Body of pancreas (tissue), 4 donors: ENCODE results near the gene LCK. TPM values are rescaled to one million over a fixed set of nuclear protein-coding genes. Genes with fewer than 3 reads are reported as not detected.
A peak's percentile ranks its signal among the peaks of the same experiment; 100 is the strongest.

Experiments used
- ATAC-seq: fragments of 150-250 bp; one replicate; pipeline ENCODE4 v1.9.1; 2016
- DNase-seq, 4 donors: peaks; one replicate each; pipeline ENCODE4 v3.0.0-alpha.2; 2019
- H3K27ac ChIP-seq, 4 donors: fragments of 200-600 bp; sonication (generic); 1 replicate in 3 of 4; 2 replicates in 1 of 4; pipeline versions ENCODE4 v1.5.1 to v1.6.1; 2016 to 2019; ENCODE audit warnings: mild to moderate bottlenecking in 1 of 4, mixed read lengths in 1 of 4, moderate library complexity in 1 of 4
- H3K27me3 ChIP-seq, 2 donors: fragments of 200-600 bp; sonication (generic); one replicate each; pipeline ENCODE4 v1.6.0; 2016; ENCODE audit warnings: mild to moderate bottlenecking in 1 of 2
- H3K36me3 ChIP-seq, 2 donors: fragments of 200-600 bp; sonication (generic); replicated peaks in 1 of 2; 2 replicates each; pipeline ENCODE4 v1.5.1; 2016; ENCODE audit warnings: low read depth in 2 of 2; ENCODE audit not compliant: insufficient read depth in 1 of 2
- H3K4me1 ChIP-seq: fragments of 200-600 bp; sonication (generic); one replicate; pipeline ENCODE4 v1.6.0; 2016
- H3K4me3 ChIP-seq, 2 donors: fragments of 200-600 bp; sonication (generic); 1 replicate in 1 of 2; 2 replicates in 1 of 2; pipeline ENCODE4 v1.5.1; 2016 to 2019
- H3K9me3 ChIP-seq, 3 donors: fragments of 200-600 bp; sonication (generic); 1 replicate in 2 of 3; 2 replicates in 1 of 3; pipeline ENCODE4 v1.5.1; 2016
- POLR2A ChIP-seq, 3 donors: fragments of 450-650 bp; IDR thresholded peaks; one replicate each; pipeline ENCODE4 v1.6.1; 2016; ENCODE audit warnings: antibody characterized with exemption in 3 of 3, mild to moderate bottlenecking in 2 of 3
- WGBS, 2 donors: methylation state at CpG; one replicate each; pipeline ENCODE4 v1.1.5; 2017; 5-methylcytosine and 5-hydroxymethylcytosine counted together
- intact Hi-C: fragments of 100-400 bp; cut with DNase I; formaldehyde crosslinking; loops from one replicate; pipeline ENCODE4 v1.15.1; 2023
- total RNA-seq, 2 donors: library from RNA; depleted of rRNA; stranded (reverse); fragments of >200 nt; gene quantifications; one replicate each; pipeline ENCODE4 v1.1.0, GENCODE V29; 2016
- TF ChIP-seq, protein P1 (sequence below), 7 experiments: fragments of 450-650 bp in 4 of 7; fragments of 200-600 bp in 3 of 7; sonication (generic) in 3 of 7; IDR thresholded peaks; one replicate each; pipeline ENCODE4 v1.5.1; 2016 to 2019; ENCODE audit warnings: antibody characterized with exemption in 7 of 7

LCK gene
- total RNA-seq, 2 donors from 2014 or later, result 1.6 TPM; not detected in 1

GRCh38 chr1:32303997-32304622 lies 53.0 kb downstream of the LCK start:
- Histone ChIP-seq H3K4me3 (no peak overlapping the region), H3K27me3 (no peaks in the 10 kb centered on the region), H3K36me3 (peaks cover 0 to 4% of the 10 kb centered on the region in 2 donors), H3K27ac (no peak overlapping the region), H3K9me3 (no peaks in the 10 kb centered on the region), H3K4me1 (peaks cover 9% of the 10 kb centered on the region)
- WGBS, 2 donors, result 87 to 93% methylated on average over 3 of the region's 3 CpGs
- no peak for TF ChIP-seq POLR2A (IDR thresholded peaks at IDR 0.05)
- TF ChIP-seq, protein P1, sequence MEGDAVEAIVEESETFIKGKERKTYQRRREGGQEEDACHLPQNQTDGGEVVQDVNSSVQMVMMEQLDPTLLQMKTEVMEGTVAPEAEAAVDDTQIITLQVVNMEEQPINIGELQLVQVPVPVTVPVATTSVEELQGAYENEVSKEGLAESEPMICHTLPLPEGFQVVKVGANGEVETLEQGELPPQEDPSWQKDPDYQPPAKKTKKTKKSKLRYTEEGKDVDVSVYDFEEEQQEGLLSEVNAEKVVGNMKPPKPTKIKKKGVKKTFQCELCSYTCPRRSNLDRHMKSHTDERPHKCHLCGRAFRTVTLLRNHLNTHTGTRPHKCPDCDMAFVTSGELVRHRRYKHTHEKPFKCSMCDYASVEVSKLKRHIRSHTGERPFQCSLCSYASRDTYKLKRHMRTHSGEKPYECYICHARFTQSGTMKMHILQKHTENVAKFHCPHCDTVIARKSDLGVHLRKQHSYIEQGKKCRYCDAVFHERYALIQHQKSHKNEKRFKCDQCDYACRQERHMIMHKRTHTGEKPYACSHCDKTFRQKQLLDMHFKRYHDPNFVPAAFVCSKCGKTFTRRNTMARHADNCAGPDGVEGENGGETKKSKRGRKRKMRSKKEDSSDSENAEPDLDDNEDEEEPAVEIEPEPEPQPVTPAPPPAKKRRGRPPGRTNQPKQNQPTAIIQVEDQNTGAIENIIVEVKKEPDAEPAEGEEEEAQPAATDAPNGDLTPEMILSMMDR (IDR thresholded peaks at IDR 0.05), result no peak
- no peak for DNase-seq
- ATAC-seq, result no peak
- intact Hi-C loops, result no loop called here

- Histone ChIP-seq H3K36me3 (peaks cover 0 to 4% of the 10 kb centered on the region in 2 donors), H3K4me1 (peaks cover 20% of the 10 kb centered on the region), H3K27me3 (no peaks in the 10 kb centered on the region), H3K4me3 (no peak overlapping the region), H3K27ac (no peak overlapping the region), H3K9me3 (no peaks in the 10 kb centered on the region)
- 92 to 100% methylated on average over 2 of the region's 2 CpGs for WGBS, 2 donors
- TF ChIP-seq POLR2A (IDR thresholded peaks at IDR 0.05), result no peak
- TF ChIP-seq, protein P1 (IDR thresholded peaks at IDR 0.05), result no peak
- ATAC-seq, result no peak
- intact Hi-C loops, result no loop called here
- no peak for DNase-seq
Measured at GRCh38 chr1:32305310-32305709, 54.2 kb downstream of the LCK start.

GRCh38 chr1:32307324-32307723 lies 56.3 kb downstream of the LCK start:
- H3K36me3 ChIP-seq, result peaks cover 0 to 4% of the 10 kb centered on the region in 2 donors
- WGBS, 2 donors, result 44 to 52% methylated on average over 2 of the region's 2 CpGs
- DNase-seq, result no peak
- TF ChIP-seq, protein P1 (IDR thresholded peaks at IDR 0.05), result no peak
- TF ChIP-seq POLR2A (IDR thresholded peaks at IDR 0.05), result no peak
- intact Hi-C loops, result no loop called here
- H3K4me3 ChIP-seq, result no peak overlapping the region
- no peaks in the 10 kb centered on the region for H3K27me3 ChIP-seq
- ATAC-seq, result no peak
- H3K9me3 ChIP-seq, result no peaks in the 10 kb centered on the region
- H3K27ac ChIP-seq, result no peak overlapping the region
- H3K4me1 ChIP-seq, result peaks cover 22% of the 10 kb centered on the region

DNA sequence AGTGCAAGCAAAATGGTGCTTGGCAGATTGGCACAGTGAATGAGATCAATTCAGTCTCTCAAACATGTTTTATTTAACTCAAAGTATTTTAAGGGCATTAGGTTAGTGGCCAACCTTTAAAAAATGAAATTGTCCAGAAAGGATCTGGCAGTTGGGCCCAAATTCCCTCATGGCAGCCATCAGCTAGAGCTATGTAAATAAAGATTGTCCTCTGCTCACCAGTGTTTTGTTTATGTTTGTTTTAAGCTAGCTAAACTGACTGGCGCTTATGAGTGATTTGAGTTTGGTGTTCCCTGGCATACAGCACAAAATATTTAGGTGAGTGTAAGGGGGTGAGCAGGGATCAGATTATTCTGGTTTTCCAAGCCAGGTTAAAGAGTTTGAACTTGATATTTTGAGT lies 58.9 kb downstream of the LCK start:
- Histone ChIP-seq H3K36me3 (peaks cover 0 to 2% of the 10 kb centered on the region in 2 donors), H3K9me3 (no peaks in the 10 kb centered on the region), H3K27ac (peak overlapping the region in 1 of 4 donors; percentile 25), H3K4me3 (no peak overlapping the region), H3K4me1 (peaks cover 22% of the 10 kb centered on the region), H3K27me3 (no peaks in the 10 kb centered on the region)
- ATAC-seq, result no peak
- TF ChIP-seq POLR2A (IDR thresholded peaks at IDR 0.05), result no peak
- TF ChIP-seq, protein P1 (IDR thresholded peaks at IDR 0.05), result no peak
- 9 to 40% methylated on average over 1 of the region's 1 CpG for WGBS, 2 donors
- DNase-seq, result no peak
- intact Hi-C loops, result no loop called here
